GM18951 (cell line): ENCODE data around the gene PPEF1.
"Not testable (repeated sequence)": the region's sequence is repeated elsewhere in the genome, so short reads cannot be mapped to it uniquely, and the experiment has no call there.

Experiments
- POLR2A ChIP-seq: IDR thresholded peaks from 4 replicates; pipeline ENCODE4 v1.6.1; 2011; ENCODE audit warnings: mild to moderate bottlenecking; ENCODE audit not compliant: insufficient read length, insufficient read depth; ENCODE audit errors: extremely low read depth
- in situ Hi-C: fragments of 300-500 bp; cut with MboI; formaldehyde crosslinking; loops from one replicate; pipeline ENCODE4 v1.12.0; 2022; ENCODE audit warnings: low sequenced_read_pairs, mixed read lengths, inconsistent platforms; ENCODE audit not compliant: unreplicated experiment

Gene PPEF1

GRCh38 chrX:18721683-18722499 is 14.4 kb downstream of the PPEF1 start:
- TF ChIP-seq POLR2A, result no peak
- in situ Hi-C loops, result no loop called here

GRCh38 chrX:18722500-18723071 is 15.1 kb downstream of the PPEF1 start:
- in situ Hi-C loops, result no loop called here

GRCh38 chrX:18725310-18725943 is 18.0 kb downstream of the PPEF1 start:
- TF ChIP-seq POLR2A, result no peak
- in situ Hi-C loops, result no loop called here

More at GRCh38 chrX:18722500-18723071, 15.1 kb downstream of the PPEF1 start:
- TF ChIP-seq POLR2A, result no peak

GRCh38 chrX:18733287-18733686 is 25.8 kb downstream of the PPEF1 start:
- in situ Hi-C loops, result no loop called here
- TF ChIP-seq POLR2A, result no peak

- in situ Hi-C loops, result not testable (repeated sequence)
Observed at GRCh38 chrX:18739609-18740008, 32.2 kb downstream of the PPEF1 start.

GRCh38 chrX:18748499-18748898 is 41.1 kb downstream of the PPEF1 start:
- in situ Hi-C loops, result no loop called here
- TF ChIP-seq POLR2A, result no peak

- TF ChIP-seq POLR2A, result no peak
- in situ Hi-C loops, result no loop called here
Observed at GRCh38 chrX:18753631-18754030, 46.2 kb downstream of the PPEF1 start.

- no peak for TF ChIP-seq POLR2A
- in situ Hi-C loops, result no loop called here
Observed at GRCh38 chrX:18755651-18756050, 48.2 kb downstream of the PPEF1 start.

- TF ChIP-seq POLR2A, result no peak
- in situ Hi-C loops, result no loop called here
Observed at GRCh38 chrX:18757956-18758932, 50.8 kb downstream of the PPEF1 start.

- no peak for TF ChIP-seq POLR2A
Observed at GRCh38 chrX:18761750-18762149, 54.3 kb downstream of the PPEF1 start.

GRCh38 chrX:18763106-18763505 is 55.7 kb downstream of the PPEF1 start:
- in situ Hi-C loops, result not testable (repeated sequence)

More at GRCh38 chrX:18761750-18762149, 54.3 kb downstream of the PPEF1 start:
- in situ Hi-C loops, result no loop called here

GRCh38 chrX:18769364-18769763 is 61.9 kb downstream of the PPEF1 start:
- in situ Hi-C loops, result no loop called here
- no peak for TF ChIP-seq POLR2A
